Measurements from ENCODE around the gene CDC42SE2.
"Not testable (repeated sequence)": the region's sequence is repeated elsewhere in the genome, so short reads cannot be mapped to it uniquely, and the experiment has no call there.

CDC42SE2 gene

DNA sequence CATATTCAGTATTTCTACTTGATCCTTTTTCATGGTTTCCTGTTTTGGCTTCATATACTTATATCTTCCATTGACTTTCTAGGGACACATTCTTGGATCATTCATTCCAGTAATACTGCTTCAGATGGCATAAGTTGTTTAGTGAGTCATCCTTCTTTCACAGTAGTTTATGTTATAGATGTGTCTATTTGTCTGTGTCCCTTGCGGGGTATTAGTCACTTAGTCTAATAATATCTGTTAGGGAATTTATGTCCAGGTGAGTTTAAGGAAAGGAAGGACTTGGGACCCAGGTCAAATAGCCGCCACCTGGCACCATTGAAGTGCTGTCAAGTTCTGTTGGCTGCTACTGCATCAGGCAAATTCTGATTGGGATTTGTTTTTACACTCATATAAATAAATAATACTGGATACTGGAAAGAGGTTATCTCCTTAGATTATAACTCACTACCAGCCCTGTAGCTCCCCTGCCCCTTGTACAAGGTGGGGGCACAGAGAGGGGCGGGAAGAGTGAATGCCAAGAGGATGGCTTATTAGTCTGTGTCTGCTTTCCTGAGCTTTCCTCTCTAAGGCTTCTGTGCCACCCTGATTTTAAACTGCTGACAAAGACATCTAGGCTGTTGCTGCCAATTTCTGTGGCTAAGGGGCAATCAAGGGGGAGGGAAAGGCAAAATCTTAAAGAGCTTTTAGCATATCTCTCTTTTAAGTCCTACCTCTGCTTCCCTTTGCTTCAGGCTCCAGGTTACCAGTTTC, 64.9 kb downstream of the CDC42SE2 start:
- no peak for DNase-seq

DNA sequence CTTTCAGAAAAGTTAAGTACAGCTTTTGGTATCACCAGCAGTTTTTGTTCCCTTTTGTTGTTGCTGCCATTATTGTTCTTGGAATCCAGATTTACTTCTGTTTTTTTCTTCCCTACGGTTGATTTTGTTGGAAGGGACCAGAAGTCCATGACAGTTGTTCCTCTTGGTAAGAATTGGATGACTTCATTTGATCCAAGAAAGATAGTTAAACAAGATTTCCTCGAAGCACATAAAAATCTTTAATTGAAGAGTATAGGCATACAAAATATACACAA, 65.4 kb downstream of the CDC42SE2 start:
- DNase-seq: no peak

- no peak for DNase-seq
Observed at GRCh38 chr5:131330031-131330430, 66.2 kb downstream of the CDC42SE2 start.

- DNase-seq: not testable (repeated sequence)
Observed at GRCh38 chr5:131335756-131336155, 71.9 kb downstream of the CDC42SE2 start.

DNA sequence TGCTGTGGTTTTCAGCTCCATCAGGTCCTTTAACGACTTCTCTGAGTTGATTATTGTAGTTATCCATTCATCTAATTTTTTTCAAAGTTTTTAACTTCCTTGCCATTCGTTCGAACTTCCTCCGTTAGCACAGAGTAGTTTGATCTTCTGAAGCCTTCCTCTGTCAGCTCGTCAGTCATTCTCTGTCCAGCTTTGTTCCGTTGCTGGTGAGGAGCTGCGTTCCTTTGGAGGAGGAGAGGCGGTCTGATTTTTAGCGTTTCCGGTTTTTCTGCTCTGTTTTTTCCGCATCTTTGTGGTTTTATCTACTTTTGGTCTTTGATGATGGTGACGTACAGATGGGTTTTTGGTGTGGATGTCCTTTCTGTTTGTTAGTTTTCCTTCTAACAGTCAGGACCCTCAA, 72.9 kb downstream of the CDC42SE2 start:
- DNase-seq: not testable (repeated sequence)

- not testable (repeated sequence) for DNase-seq
Observed at GRCh38 chr5:131337240-131338050, 73.6 kb downstream of the CDC42SE2 start.

DNA sequence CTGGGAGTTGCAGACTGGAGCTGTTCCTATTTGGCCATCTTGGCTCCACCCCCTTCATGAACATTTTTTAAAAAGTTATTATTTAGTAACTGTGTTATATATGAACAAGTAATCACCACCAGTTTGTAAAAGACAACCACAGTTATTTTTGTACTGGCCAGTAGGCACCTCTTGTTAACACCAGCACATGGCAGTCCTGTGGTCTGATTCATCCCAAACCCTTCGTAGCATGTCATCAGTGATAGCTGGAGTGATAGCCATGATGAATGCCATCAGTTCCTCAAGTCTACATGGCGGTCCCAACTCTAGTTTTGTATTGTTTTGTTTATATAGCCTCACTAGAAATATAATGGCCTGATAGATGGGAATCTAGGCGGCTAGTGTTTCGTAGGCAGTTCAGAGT, 74.2 kb downstream of the CDC42SE2 start:
- no peak for DNase-seq

GRCh38 chr5:131344288-131344687, 80.4 kb downstream of the CDC42SE2 start:
- DNase-seq: not testable (repeated sequence)

DNA sequence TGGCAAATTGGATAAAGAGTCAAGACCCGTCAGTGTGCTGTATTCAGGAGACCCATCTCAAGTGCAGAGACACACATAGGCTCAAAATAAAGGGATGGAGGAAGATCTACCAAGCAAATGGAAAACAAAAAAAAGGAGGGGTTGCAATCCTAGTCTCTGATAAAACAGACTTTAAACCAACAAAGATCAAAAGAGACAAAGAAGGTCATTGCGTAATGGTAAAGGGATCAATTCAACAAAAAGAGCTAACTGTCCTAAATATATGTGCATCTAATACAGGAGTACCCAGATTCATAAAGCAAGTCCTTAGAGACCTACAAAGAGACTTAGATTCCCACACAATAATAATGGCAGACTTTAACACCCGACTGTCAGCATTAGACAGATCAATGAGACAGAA, 82.4 kb downstream of the CDC42SE2 start:
- DNase-seq: not testable (repeated sequence)

DNA sequence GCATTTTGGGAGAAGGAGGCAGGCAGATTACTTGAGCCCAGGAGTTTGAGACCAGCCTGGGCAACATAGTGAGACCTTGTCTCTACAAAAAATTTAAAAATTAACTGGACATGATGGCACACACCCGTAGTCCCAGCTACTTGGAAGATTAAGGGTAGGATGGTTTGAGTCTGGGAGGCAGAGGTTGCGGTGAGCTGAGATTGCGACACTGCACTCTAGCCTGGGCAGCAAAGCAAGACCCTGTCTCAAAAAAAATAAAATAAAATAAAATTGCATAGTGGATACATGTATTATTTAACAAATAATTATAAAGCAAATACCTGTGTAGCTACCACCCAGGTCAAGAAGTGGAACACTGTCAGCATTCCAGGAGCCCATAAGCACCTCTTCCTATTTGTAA, 90.1 kb downstream of the CDC42SE2 start:
- no peak for DNase-seq

- DNase-seq: no peak
Observed at GRCh38 chr5:131355971-131356528, 92.2 kb downstream of the CDC42SE2 start.

GRCh38 chr5:131356619-131357018, 92.8 kb downstream of the CDC42SE2 start:
- no peak for DNase-seq

DNA sequence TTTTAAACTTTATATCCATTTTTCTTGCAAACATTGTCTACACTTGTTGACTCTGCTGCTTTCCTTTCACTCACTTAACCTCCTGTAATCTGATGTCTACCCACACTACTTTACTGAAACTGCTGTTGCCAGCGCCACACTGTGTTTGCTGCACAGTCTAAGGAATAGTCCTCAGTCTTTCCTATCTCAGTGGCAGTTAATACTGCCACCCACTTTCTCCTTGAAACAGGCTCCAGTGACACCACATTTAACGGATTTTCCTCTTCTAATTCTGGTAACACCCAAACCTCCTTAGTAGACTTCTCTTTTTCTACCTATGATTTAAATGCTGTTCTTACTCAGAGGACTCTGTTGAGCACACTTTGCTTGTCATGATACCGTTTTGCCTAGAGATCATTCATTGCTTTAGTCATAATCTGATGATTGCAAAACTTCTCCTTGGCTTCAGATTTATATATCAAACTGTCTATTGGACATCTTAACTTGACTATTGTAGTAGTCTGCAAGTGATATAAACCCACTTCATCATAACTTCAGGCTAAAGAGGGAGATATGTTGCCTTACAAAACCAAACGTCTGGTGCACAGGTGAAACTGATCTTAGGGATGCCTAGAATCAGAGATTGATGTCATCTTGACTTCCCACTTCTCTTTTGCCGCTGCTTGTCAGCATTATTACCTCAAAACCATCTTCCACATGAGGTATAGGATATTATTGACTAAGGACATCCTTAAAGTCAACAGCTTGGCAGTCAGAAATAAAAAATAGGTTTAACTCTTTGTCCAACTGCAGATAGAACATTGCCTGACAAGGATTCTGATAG, 94.1 kb downstream of the CDC42SE2 start:
- DNase-seq: no peak

DNA sequence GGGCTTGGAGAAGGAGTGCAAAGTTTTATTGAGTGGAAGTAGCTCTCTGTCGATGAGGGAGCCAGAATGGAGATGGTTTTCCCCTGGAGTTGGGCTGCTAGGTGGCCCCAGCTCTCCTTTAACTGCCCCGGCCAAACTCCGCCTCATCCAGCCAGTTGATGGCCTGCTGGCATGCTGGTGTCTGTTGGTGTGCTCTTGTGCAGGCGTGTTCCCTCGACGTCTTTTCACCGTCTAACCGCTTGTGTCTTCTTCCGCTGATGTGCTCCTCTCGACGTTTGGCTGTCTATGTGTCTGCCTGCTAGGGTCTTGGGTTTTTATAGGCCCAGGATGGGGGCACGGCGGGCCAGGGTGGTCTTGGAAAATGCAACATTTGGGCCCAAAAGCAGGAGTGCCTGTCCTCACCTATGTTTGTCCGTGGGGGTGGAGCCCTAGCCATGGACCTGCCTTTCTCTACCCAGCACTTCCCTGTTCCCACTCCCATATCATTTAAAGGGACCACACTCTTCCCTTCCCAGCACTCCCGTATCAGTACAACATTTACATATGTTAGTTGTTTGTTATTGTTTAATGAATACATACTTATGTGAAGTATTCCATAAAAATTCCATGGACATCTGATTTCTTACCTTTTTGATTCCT, 97.9 kb downstream of the CDC42SE2 start:
- DNase-seq: no peak

GRCh38 chr5:131363811-131364506, 100.1 kb downstream of the CDC42SE2 start:
- no peak for DNase-seq

- DNase-seq: no peak
Observed at GRCh38 chr5:131364507-131365050, 100.7 kb downstream of the CDC42SE2 start.

DNA sequence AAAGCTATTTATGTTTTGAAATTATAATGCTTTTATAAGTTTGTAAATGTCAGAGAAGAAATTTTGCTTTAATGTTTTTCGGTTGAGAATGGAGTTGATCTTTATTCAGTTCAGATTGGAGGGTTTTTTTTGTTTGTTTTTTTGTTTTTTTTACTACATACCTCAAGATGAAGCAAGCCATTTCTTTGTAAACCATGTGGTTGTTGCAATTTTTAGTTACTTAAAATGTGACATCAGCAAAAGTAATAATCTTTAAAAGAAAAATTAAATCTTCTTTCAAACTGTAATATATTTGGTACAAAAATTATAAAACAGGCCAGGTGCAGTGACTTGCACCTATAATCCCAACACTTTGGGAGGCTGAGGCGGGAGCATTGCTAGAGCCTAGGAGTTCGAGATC, 102.6 kb downstream of the CDC42SE2 start:
- no peak for DNase-seq

DNA sequence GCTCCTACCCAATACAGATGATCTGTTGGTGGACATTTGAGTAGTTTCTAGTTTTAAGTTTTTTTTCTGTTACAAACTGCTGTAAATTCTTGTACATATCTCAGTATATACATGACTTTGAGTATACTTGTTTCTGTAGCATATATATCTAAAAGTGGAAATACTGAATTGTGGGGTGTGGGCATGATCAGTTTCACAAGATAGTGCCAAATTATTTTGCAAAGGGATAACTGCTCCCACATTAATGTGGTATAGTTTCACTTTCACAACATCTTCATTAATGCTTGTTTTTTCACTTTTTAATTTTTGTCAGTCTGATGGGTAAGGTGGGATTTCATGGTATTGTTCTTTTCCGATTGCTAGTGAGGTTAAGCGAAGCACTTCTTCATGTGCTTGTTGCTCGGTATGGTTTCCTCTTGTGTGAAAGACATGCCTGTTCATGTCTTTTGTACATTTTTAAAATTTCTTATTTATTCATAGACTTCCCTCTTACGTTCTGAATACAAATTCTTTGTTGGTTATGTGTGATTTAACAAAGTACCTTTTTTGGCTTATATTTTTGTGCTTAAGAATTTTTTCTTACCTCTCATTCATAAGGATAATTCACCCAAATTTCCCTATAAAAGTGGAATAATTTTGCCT, 103.5 kb downstream of the CDC42SE2 start:
- DNase-seq: no peak

DNA sequence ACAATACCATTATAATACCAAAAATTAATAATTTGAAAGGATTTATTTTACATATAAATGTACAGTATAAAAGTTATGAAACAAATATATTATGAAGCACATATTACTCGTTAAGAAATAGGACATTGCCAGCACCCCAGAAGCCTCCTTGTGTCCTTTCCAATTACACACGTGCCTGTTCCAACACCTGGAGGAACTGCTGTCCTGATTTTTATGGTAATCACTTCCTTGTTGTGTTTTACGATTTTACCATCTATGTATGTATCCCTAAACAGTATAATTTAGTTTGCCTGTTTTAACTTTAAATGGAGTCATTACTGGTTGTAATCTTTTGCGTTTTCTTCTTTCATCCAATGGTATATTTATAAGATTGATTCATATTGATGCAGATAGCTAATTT, 105.0 kb downstream of the CDC42SE2 start:
- DNase-seq: no peak

DNA sequence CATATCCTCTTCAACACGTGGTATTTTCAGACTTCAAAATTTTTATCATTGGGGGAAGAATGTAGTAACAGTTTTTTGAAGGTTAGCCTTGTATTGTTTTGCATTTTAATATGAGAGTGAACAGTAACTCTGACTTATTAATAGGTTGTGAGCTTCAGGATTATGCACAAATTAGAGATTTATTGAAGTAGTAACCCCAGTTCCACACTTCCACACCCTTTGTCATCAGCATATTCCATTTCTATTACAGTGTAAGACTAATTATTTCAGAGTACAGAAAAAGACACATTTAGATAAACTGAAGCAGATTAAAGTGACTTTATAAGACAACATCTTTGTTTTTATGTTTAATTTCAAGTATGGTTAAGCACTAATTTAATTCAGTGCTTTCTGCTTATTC, 105.7 kb downstream of the CDC42SE2 start:
- no peak for DNase-seq

GRCh38 chr5:131371835-131372234, 108.0 kb downstream of the CDC42SE2 start:
- no peak for DNase-seq
